H54 (cell line): Measurements from ENCODE around the gene GAS2L1.

Source experiments
- DNase-seq: peaks from one replicate; pipeline ENCODE4 v3.0.0; 2011; ENCODE audit warnings: low spot score, mixed read lengths; ENCODE audit not compliant: insufficient read length
- FAIRE-seq: peaks from 3 replicates; lab custom pipeline; 2011; peaks lifted over from hg19 to GRCh38; lab: Jason Lieb, UNC
- POLR2A ChIP-seq: IDR thresholded peaks from 2 replicates; pipeline ENCODE4 v1.6.1; 2011; ENCODE audit warnings: low read depth, mild to moderate bottlenecking, low read length

Gene GAS2L1

DNA sequence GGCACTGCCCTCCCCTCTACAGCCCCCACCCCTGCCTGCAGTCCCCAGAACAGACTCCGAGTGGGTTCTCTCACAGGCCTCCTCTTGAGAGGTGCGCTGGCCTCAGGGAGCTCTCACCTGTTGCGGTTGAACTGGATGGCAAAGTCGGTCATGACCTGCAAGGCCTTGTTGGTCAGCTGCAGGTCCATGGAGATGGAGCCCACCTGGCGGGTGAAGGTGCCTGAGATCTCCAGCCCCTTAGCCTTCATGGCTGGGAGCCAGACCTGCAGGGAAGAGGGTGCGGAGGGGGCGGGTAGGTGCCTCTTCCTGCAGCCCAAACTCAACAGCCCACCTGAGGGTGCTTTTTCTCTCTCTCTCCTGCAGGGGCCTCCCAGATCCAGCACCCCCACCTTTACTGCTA is 27.7 kb downstream of the GAS2L1 start:
- TF ChIP-seq POLR2A, result no peak
- no peak for FAIRE-seq

GRCh38 chr22:29334696-29335344 is 28.4 kb downstream of the GAS2L1 start:
- no peak for TF ChIP-seq POLR2A
- DNase-seq (no peak), FAIRE-seq (no peak)

More for the DNA sequence above, 27.7 kb downstream of the GAS2L1 start:
- DNase-seq, result no peak

DNA sequence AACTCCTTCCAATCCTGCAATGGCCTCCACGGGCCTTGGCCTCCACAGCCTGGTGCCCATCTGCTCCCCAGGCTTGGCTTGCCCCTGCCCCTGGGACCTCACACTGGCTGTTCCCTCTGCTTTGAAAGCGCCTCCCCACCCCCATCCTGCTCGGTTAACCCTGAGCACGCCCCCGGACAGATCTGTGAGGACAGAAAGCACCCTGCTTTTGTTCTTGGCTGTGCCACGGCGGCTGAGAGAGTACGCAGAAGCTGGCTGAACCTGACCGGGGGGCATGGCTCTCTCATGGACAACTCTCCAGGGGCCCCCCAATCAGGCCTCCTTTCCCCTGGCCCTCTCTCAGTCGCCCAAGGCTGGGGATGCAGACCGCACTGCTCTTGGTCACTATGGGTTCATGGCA is 29.2 kb downstream of the GAS2L1 start:
- FAIRE-seq, result no peak
- DNase-seq, result no peak
- TF ChIP-seq POLR2A, result no peak

DNA sequence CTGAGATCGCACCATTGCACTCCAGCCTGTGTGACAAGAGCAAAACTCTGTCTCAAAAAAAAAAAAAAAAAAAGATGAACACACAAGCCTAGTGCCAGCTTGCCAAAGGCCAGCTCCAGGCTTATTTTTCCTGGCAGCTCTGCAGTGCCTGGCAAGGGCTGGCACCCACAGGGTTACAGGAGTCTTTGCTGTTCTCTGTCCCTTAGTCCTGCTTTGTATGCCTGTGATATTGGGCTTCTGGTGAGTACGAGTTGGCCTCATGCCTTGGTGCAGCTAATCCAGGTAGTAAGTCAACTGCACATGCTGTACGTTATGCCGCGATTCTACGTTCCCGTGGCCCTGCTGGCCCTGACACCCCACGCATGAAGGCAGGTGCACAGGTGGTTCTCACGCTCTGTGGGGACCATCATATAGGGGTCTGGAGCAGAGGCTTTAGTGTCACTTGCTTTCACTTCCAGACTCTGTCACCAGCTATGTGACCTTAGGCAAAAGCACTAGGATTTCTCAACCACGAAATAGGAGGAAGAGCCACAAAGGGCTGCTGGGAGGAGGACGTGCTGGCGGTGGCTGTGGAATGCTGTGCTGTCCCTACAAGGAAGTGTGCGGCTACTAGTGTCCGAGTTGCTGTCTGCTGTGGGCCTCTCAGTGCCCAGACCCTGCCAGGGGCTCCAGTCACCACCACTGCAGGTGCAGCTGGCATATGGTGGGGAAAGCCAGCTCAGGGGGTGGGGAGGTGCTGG is 30.5 kb downstream of the GAS2L1 start:
- FAIRE-seq, result no peak
- DNase-seq, result no peak
- no peak for TF ChIP-seq POLR2A

DNA sequence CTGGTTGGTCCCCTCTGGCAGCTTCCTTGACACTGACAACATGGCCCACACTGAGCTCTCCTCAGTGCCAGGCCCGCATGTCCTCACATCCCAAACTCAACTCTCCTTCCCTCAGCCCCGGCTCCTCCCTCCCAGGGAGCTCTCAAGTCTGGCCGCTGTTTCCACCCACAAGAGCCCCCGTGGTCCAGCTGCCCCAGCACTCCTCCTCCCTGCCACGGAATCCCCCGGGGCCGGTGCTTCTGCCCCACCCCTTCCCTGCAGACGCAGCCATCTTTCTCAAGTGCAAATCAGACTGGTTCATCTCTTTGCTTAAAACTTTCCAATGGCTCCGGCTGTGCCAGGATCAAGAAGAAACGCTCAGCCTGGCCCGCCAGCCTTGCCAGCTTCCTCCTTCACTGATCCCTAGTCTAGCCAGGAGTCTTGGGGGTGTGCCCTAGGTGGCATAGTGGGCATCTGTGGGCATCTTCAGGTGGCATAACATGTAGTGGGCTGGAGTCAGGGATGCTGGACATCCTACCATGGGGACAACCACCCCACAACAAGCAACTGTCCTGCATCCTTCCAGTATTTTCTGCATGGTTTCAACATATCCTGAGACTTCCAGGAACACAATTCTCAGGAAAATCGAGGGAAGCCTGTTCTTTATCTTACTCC is 31.3 kb downstream of the GAS2L1 start:
- DNase-seq (no peak), FAIRE-seq (no peak)
- TF ChIP-seq POLR2A, result no peak

GRCh38 chr22:29338398-29338797 is 31.9 kb downstream of the GAS2L1 start:
- DNase-seq, result no peak
- no peak for TF ChIP-seq POLR2A
- no peak for FAIRE-seq

GRCh38 chr22:29339381-29340235 is 33.2 kb downstream of the GAS2L1 start:
- no peak for TF ChIP-seq POLR2A
- no peak for DNase-seq
- no peak for FAIRE-seq

DNA sequence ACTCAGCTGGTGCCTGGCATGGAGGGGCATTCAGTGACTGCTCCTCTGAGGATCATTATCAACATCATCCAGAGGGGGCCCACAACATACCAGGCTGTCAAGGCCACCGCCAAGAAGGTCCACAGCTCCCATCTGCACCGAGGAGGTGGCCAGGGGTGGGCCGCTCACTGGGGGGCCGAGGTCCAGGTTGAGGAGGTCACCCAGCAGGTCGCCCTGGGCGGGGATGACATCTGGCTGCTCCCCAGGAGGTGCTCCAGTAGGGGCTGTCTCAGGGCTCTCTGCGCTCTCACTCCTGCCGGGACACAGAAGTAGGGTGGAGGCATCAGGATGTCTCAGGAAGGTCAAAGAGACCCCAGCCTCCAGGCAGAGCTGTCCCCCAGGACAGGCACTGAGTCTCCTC is 34.1 kb downstream of the GAS2L1 start:
- DNase-seq (no peak), FAIRE-seq (no peak)
- TF ChIP-seq POLR2A, result no peak

DNA sequence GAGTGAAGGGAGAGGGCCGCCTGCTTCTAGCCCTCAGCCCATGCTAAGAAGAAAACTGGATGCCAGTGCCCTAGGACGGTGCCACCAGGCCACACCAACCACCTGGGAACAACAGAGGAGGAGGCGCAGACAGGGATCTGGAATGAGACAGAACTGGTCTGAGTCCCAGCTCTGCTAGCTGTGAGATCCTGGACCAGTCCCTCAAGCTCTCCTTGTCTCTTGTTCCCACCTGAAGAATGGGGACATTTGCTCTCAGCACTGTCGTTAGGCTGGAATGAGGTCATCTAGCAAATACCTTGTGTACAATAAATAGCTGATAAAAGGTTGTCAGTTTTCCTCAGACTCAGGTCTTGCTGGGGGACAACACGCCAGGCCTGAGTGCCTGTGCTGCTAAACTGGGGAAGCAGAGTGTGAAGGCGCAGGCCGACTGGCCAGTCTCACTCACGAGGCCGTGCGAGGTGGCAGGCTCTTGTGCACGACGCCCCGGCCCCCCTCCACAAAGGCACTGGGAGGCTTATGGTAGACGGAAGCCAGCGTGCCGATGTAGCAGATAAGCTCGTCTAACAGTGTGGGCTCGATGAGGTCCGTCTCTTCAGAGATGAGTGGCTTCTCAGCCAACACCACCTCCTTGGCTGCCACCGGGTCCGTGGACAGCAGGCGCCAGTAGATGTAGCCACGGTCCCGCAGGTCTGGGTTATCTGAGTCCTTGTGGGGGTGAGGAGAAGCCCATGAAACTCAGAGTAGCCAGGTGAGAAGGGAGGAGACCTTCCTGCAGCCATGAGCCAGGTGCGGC is 34.8 kb downstream of the GAS2L1 start:
- DNase-seq (no peak), FAIRE-seq (no peak)
- TF ChIP-seq POLR2A, result no peak

GRCh38 chr22:29341849-29342127 is 35.3 kb downstream of the GAS2L1 start:
- FAIRE-seq (no peak), DNase-seq (no peak)
- TF ChIP-seq POLR2A, result no peak

DNA sequence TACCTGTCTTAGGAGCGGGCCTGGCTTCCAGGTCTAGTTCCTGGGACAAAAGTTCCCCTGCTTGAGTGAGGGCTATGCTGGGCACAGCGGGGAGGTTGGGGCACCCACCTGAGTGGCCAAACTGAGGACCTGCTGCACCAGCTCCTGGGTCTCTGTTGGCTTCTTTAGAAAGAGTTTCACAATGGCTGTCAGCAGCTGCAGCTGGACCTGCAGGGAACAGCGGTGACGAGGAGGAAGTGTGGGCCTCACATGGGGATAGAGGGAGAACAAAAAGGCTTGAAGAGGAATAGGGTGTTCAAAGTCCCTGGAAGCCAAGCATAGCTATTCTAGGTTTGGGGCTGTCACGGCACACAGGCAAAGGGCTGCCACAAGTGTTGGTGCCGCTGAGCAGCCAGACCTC is 35.7 kb downstream of the GAS2L1 start:
- no peak for DNase-seq
- FAIRE-seq, result no peak
- no peak for TF ChIP-seq POLR2A

- DNase-seq, result no peak
- no peak for TF ChIP-seq POLR2A
- no peak for FAIRE-seq
These were observed 36.3 kb downstream of the GAS2L1 start for GRCh38 chr22:29342577-29343312.
